IPS-15b (cell line): ENCODE results near the gene ZSWIM6.
"Not testable (repeated sequence)": the region's sequence is repeated elsewhere in the genome, so short reads cannot be mapped to it uniquely, and the experiment has no call there.

Experiments
- H3K27me3 ChIP-seq: one replicate; pipeline ENCODE4 v1.6.1; 2013; ENCODE audit warnings: low read length; ENCODE audit not compliant: control insufficient read depth, insufficient read depth
- H3K36me3 ChIP-seq: one replicate; pipeline ENCODE4 v1.6.1; 2013; ENCODE audit warnings: low read length; ENCODE audit not compliant: control insufficient read depth, insufficient read depth
- H3K4me1 ChIP-seq: one replicate; pipeline ENCODE4 v1.6.1; 2013; ENCODE audit warnings: mild to moderate bottlenecking, low read length; ENCODE audit not compliant: control insufficient read depth, insufficient read depth
- H3K4me3 ChIP-seq: one replicate; pipeline ENCODE4 v1.5.1; 2013; ENCODE audit warnings: low read depth, low read length
- H3K9ac ChIP-seq: one replicate; pipeline ENCODE4 v1.6.1; 2013; ENCODE audit warnings: low read depth, mild to moderate bottlenecking, low read length
- H3K9me3 ChIP-seq: one replicate; pipeline ENCODE4 v1.6.1; 2013; ENCODE audit warnings: mild to moderate bottlenecking, low read length; ENCODE audit not compliant: control insufficient read depth, insufficient read depth

ZSWIM6 gene

DNA sequence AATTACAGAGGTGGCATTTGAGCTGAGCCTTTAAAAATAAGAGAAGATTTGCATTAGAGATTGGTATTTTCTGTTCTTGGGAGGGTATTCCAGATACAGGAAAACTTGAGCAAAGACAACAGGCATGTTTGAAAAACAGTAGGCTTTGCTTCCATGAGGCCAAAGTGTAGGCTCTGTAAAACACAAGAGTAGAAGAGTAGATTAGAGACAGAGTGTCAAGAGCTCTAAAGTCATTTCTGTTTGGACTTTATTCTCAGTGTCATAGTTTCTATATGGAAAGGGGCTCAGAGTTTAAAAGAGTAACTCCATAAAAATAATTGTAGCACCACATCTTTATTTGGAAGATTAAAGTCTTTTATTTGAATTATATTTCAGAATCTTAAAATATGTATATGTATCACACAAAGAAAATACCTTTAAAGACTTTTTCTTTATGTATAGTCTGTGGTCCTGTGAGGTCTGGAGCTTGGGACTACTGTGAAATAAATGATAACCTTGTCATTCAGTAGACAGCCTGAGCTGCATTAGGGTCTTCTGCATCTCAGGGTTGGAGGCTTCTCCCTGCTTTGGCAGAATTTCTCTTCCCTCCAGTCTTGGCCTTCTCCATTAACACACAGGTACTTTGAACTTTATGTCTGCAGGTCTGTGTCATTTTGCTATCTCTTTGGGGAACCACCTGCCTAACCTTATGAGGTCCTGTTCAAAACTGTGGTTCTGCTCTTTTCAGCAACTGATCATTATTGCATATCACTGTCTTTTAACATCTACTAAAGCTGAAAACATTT, 73.6 kb downstream of the ZSWIM6 start:
- H3K4me3 ChIP-seq: no peak overlapping the region
- no peaks in the 10 kb centered on the region for H3K27me3 ChIP-seq
- no peaks in the 10 kb centered on the region for H3K36me3 ChIP-seq
- H3K9me3 ChIP-seq: no peaks in the 10 kb centered on the region
- H3K4me1 ChIP-seq: peaks cover 14% of the 10 kb centered on the region
- H3K9ac ChIP-seq: no peak overlapping the region

DNA sequence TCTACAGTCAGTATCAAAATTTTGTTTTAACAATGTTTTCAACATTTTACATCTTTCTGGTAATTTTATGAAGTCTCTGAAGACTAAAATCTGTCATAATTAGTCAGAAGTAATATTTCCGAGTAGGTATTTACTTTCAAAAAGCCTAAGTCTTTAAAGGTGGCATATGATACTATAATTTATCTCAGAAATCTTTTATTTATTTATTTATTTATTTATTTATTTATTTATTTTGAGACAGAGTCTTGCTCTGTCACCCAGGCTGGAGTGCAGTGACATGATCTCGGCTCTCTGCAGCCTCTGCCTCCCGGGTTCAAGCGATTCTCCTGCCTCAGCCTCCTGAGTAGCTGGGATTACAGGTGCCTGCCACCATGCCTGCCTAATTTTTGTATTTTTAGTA, 74.4 kb downstream of the ZSWIM6 start:
- H3K9me3 ChIP-seq, H3K27me3 ChIP-seq, H3K4me3 ChIP-seq, H3K9ac ChIP-seq, H3K36me3 ChIP-seq: not testable (repeated sequence)
- peaks cover 17% of the 10 kb centered on the region for H3K4me1 ChIP-seq

DNA sequence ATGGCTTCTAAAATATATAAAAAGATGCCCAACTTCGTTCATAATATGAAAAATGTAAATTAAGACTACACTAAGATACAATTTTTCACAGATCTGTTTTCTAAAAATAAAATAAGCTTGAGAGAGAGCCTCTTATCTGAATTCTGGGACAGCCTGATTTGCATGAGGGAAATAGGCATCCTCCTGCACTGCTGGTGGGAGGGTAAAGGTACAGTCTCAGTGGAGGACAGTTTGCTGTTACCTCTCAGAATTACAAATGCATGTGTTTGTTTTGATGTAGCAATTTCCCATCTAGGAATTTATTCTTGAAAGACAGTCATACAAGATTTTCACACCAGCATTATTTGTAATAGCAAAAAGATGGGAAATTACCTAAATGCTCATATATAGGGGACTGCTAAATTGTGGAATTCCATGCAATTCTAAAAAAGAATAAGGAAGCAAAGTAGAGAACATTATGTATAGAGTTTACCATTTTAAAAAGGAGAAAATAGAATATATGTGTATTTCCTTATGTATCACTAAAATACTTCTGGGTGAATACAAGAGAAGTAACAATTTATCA, 75.7 kb downstream of the ZSWIM6 start:
- Histone ChIP-seq H3K9me3 (no peaks in the 10 kb centered on the region), H3K36me3 (no peaks in the 10 kb centered on the region), H3K4me1 (peaks cover 14% of the 10 kb centered on the region), H3K9ac (no peak overlapping the region), H3K4me3 (peak overlapping the region; percentile 65), H3K27me3 (no peaks in the 10 kb centered on the region)

DNA sequence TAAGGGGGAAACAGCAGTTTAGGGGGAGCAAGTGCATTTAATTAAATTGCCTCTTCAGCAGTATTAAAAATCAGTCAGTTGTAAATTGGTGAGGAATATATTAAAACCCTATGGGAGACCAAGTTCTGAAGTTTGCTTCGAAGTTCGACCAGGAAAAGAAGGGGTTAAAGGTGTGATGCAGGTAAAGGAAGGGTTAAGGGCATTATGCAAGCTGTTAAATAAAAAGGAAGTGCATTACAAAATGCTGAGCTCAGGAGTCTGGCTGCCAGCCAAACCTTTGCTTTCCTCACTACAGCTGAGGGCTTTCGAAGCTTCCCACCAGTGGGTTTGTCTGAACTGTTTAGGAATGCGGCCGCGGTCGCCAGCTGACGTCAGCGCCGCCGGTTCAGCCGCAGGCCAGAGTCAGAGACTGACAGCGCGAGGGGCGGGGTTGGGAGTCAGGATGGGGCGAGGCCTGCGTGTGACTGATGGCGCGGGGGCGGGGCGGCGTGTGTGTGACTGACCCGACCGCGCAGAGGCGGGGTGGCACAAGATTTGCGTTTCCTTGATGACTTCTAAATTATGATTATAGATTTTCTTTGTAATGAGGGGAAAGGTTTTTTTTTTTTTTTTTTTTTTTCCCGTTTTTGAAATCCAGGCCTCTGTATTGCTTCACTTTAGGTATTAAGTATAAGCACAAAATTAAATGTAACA, 76.6 kb downstream of the ZSWIM6 start:
- Histone ChIP-seq H3K4me3 (peak overlapping the region; percentile 65), H3K4me1 (peaks cover 14% of the 10 kb centered on the region), H3K9ac (peak overlapping the region; percentile 55)

DNA sequence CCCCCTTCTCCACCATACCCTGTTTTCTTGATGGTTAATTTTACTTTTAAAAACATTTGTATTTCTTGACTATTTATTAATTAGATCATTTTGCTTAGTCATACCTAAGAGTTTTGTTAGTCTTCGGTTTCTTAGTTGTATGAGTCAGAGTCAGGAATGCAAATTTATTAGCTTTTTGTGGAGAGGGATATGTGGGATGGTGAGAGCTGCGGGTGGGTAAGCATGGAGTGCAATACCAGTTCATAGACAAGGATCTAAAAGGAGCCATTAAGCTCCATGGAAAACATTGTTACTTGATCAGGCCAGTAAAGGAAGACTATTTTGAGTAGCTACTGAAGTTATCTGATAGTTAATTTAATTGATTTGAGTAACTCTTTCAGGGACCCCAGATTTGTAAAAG, 77.5 kb downstream of the ZSWIM6 start:
- no peak overlapping the region for H3K9ac ChIP-seq
- no peaks in the 10 kb centered on the region for H3K9me3 ChIP-seq
- no peak overlapping the region for H3K4me3 ChIP-seq
- H3K4me1 ChIP-seq: peaks cover 19% of the 10 kb centered on the region
- H3K27me3 ChIP-seq: no peaks in the 10 kb centered on the region
- no peaks in the 10 kb centered on the region for H3K36me3 ChIP-seq

More for the DNA sequence above, 76.6 kb downstream of the ZSWIM6 start:
- Histone ChIP-seq H3K9me3 (no peaks in the 10 kb centered on the region), H3K27me3 (no peaks in the 10 kb centered on the region), H3K36me3 (no peaks in the 10 kb centered on the region)

DNA sequence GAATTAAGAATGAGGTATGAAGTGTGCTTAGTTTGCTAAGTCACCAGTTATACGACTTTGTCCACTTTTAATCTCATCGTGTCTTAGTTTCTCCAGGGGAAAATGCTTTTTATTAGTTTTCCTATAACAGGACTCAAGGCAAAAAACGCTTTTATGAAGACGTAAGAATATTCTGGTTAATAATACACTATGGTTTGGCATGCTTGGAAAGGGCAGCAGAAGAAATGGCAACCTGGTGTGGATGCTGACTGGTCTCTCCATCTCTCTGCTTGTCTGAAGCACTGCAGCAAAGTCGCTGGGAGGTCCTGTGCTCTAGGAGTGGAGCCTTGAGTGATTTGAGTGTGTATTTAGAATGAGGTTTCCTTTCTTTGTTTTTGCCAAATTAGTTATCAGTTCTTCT, 78.8 kb downstream of the ZSWIM6 start:
- no peaks in the 10 kb centered on the region for H3K36me3 ChIP-seq
- H3K27me3 ChIP-seq: no peaks in the 10 kb centered on the region
- H3K4me3 ChIP-seq: no peak overlapping the region
- no peaks in the 10 kb centered on the region for H3K9me3 ChIP-seq
- H3K9ac ChIP-seq: no peak overlapping the region
- peaks cover 22% of the 10 kb centered on the region for H3K4me1 ChIP-seq

DNA sequence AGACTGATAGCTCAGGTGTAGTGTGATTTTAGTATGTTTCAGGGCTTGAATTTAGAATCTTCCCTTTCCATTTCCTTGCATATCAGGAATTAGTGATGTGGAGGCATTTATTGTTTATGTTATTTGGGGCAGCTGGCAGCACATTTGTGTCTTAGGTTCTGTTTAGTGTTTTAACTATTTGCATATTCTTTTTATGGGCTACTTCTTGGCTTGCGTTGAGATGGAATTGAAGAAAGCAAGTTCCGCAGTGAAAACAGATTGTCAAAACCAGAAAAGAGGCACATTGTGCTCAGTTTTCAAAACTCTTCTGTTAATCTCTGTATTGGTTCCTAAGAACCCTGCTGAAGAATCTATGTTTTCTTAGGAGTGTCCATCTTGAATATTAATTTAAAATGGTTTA, 80.3 kb downstream of the ZSWIM6 start:
- Histone ChIP-seq H3K9ac (no peak overlapping the region), H3K4me3 (no peak overlapping the region), H3K27me3 (no peaks in the 10 kb centered on the region), H3K4me1 (peaks cover 24% of the 10 kb centered on the region), H3K36me3 (no peaks in the 10 kb centered on the region), H3K9me3 (no peaks in the 10 kb centered on the region)

DNA sequence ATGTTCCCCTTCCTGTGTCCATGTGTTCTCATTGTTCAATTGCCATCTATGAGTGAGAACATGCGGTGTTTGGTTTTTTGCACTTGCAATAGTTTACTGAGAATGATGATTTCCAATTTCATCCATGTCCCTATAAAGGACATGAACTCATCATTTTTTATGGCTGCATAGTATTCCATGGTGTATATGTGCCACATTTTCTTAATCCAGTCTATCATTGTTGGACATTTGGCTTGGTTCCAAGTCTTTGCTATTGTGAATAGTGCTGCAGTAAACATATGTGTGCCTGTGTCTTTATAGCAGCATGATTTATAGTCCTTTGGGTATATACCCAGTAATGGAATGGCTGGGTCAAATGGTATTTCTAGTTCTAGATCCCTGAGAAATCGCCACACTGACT, 81.1 kb downstream of the ZSWIM6 start:
- not testable (repeated sequence) for H3K4me3 ChIP-seq, H3K9ac ChIP-seq, H3K27me3 ChIP-seq, H3K9me3 ChIP-seq, H3K36me3 ChIP-seq
- H3K4me1 ChIP-seq: peaks cover 28% of the 10 kb centered on the region

DNA sequence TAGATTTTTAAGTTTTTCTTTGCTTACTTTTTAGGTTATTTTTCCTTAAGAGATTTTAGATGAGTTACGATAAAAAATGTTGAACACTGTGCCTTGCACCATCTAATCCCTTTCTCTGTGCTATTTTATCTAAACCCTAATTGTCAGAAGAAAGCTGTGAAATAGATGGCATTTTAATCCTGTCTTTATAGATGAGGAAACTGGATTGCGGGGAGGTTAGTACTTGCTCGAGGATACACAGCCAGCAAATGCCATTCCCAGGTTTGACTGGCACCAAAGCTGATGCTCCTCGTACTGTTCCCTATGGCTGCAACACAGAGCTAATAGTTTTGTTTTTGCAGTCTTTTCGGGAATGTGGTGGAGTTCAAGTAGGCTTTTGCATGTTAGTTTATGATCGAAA, 82.7 kb downstream of the ZSWIM6 start:
- H3K4me3 ChIP-seq: no peak overlapping the region
- H3K4me1 ChIP-seq: peaks cover 23% of the 10 kb centered on the region
- H3K27me3 ChIP-seq: no peaks in the 10 kb centered on the region
- H3K9ac ChIP-seq: no peak overlapping the region
- H3K36me3 ChIP-seq: no peaks in the 10 kb centered on the region
- H3K9me3 ChIP-seq: no peaks in the 10 kb centered on the region

DNA sequence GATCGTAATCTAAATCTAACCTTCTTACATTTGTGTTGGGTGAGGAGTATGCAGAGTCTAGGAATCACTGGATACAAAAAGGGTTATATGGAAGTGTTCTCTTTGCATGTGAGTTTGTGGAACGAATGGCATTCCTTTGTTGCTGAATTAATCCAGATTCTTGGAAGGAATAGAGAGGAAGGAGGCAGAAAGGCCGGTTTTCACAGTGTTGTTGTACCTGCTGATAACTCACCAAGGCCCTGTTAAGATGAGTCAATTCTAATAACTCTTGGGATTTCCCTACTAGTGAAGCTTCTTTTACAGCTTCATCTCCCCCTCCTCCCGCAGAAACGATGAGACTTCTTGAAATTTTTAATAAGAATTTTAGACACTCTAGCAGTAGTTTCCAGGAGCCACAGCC, 84.0 kb downstream of the ZSWIM6 start:
- Histone ChIP-seq H3K4me3 (no peak overlapping the region), H3K4me1 (peaks cover 20% of the 10 kb centered on the region), H3K27me3 (no peaks in the 10 kb centered on the region), H3K36me3 (no peaks in the 10 kb centered on the region), H3K9ac (no peak overlapping the region), H3K9me3 (no peaks in the 10 kb centered on the region)

DNA sequence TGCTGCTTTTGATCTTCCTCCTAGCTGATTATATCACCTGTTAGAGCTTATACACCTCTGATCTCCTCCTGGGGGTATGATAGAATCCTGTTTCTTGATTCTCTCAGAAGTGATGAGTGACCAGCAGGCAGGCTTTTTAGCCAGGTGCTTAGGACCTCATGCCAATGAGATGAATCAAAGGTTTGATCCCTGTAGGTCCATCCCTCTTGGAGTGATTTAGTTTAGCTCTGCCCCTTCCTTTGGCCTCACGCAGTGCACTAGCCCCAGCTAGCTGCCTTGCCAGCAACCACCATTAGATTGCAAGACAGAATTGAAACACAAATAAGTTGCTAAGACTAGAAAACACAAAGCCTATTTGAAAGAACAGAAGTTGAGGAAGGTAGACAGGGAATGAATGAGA, 84.4 kb downstream of the ZSWIM6 start:
- Histone ChIP-seq H3K4me3 (no peak overlapping the region), H3K9ac (no peak overlapping the region), H3K4me1 (peaks cover 18% of the 10 kb centered on the region), H3K36me3 (no peaks in the 10 kb centered on the region), H3K9me3 (no peaks in the 10 kb centered on the region), H3K27me3 (no peaks in the 10 kb centered on the region)

DNA sequence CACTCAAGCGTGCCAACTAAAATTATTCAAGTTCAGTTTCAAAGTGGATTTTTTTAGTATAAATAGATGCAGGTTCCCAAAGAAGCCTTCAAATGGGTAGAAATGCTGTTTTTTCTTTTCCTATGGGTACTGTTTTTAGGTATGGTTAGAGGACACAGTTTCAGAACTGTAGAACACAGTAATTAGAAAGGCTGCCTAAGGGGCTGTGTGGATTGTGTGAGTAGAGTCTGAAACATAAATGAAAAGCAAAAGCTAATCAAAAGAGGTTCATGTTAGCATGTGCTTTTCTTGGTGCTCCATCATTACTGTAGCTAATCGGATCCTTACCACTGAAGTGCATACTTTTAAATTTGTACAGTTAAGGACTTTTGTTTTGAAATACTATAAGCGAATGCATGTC, 85.3 kb downstream of the ZSWIM6 start:
- Histone ChIP-seq H3K9me3 (no peaks in the 10 kb centered on the region), H3K9ac (no peak overlapping the region), H3K27me3 (no peaks in the 10 kb centered on the region), H3K36me3 (no peaks in the 10 kb centered on the region), H3K4me1 (peaks cover 16% of the 10 kb centered on the region), H3K4me3 (no peak overlapping the region)
